GM12878 (cell line): ENCODE data around the gene UNC5CL. TPM values are rescaled to one million over a fixed set of nuclear protein-coding genes. Genes with fewer than 3 reads are reported as not detected.

Experiments
- BHLHE40 ChIP-seq, 2 experiments: fragments of 450-650 bp in 1 of 2; IDR thresholded peaks; 2 replicates each; pipeline ENCODE4 v1.6.1; 2011 to 2017; ENCODE audit warnings: low read depth in 2 of 2, borderline replicate concordance in 1 of 2, improper control_type of control experiment in 1 of 2, low read length in 1 of 2, mild to moderate bottlenecking in 1 of 2
- CEBPZ ChIP-seq: fragments of 150-350 bp; IDR thresholded peaks from 2 replicates; pipeline ENCODE4 v1.6.1; 2016; ENCODE audit warnings: low read depth, low read length
- EGR1 ChIP-seq, 2 experiments: IDR thresholded peaks; 1 replicate in 1 of 2; 2 replicates in 1 of 2; pipeline ENCODE4 v1.6.1; 2011 to 2012; ENCODE audit warnings: low read depth in 2 of 2, low read length in 2 of 2, borderline replicate concordance in 1 of 2, mild to moderate bottlenecking in 1 of 2, moderate library complexity in 1 of 2
- HCFC1 ChIP-seq: fragments of 150-350 bp; IDR thresholded peaks from 2 replicates; pipeline ENCODE4 v1.6.1; 2014; ENCODE audit warnings: low read length
- MAX ChIP-seq: IDR thresholded peaks from 2 replicates; pipeline ENCODE4 v1.6.1; 2012; ENCODE audit warnings: low read depth, low read length, improper control_type of control experiment
- MLLT1 ChIP-seq: fragments of 450-650 bp; IDR thresholded peaks from 2 replicates; pipeline ENCODE4 v1.6.1; 2016; ENCODE audit warnings: mild to moderate bottlenecking
- RBBP5 ChIP-seq: fragments of 200-600 bp; sonication (generic); conservative IDR thresholded peaks from 2 replicates; pipeline ENCODE4 v1.6.1; 2016
- RFX5 ChIP-seq: IDR thresholded peaks from 2 replicates; pipeline ENCODE4 v1.6.1; 2011; ENCODE audit warnings: low read depth, low read length, improper control_type of control experiment
- SP1 ChIP-seq: IDR thresholded peaks from one replicate; pipeline ENCODE4 v1.6.1; 2011; ENCODE audit warnings: low read depth, low read length
- SRF ChIP-seq, 2 experiments: IDR thresholded peaks; 2 replicates each; pipeline ENCODE4 v1.6.1; 2011; ENCODE audit warnings: low read depth in 2 of 2, low read length in 2 of 2, mild to moderate bottlenecking in 1 of 2, moderate library complexity in 1 of 2
- STAT1 ChIP-seq: fragments of 450-650 bp; conservative IDR thresholded peaks from 2 replicates; pipeline ENCODE4 v1.6.1; 2014; ENCODE audit warnings: antibody characterized with exemption, mild to moderate bottlenecking
- ZZZ3 ChIP-seq: IDR thresholded peaks from 2 replicates; pipeline ENCODE4 v1.6.1; 2011; ENCODE audit warnings: low read depth; ENCODE audit not compliant: control insufficient read depth, insufficient read length
- polyA plus RNA-seq, 11 experiments: library from polyadenylated mRNA; depleted of rRNA in 4 of 11; unstranded in 6 of 11; stranded (reverse) in 5 of 11; fragments of >200 nt; fragmentation: Nextera tagmentation in 4 of 11; fragmentation: Illumina TruSeq in 1 of 11; extraction: Ambion mirVana in 4 of 11; extraction: Trizol in 1 of 11; gene quantifications; 1 replicate in 1 of 11; 2 replicates in 10 of 11; pipeline versions ENCODE4 v1.2.1 to v1.2.3, GENCODE V29; 2011 to 2016; ENCODE audit warnings: inconsistent platforms in 2 of 11, missing spikeins in 2 of 11, low read depth in 1 of 11
- total RNA-seq, 4 experiments: library from RNA; depleted of rRNA in 3 of 4; stranded (reverse); fragments of >200 nt in 3 of 4; fragmentation: Illumina TruSeq in 1 of 4; extraction: Trizol in 1 of 4; gene quantifications; 2 replicates each; pipeline versions ENCODE4 v1.2.1 to v1.2.3, GENCODE V29; 2013 to 2021

The UNC5CL gene
- total and polyA plus RNA-seq, 10 of the 15 experiments (the other 5 are each of a cell fraction or from before 2014, with no cell fraction given), result 0.11 to 1.2 (median 0.46) TPM; not detected in 1

GRCh38 chr6:41072836-41073202, 33.8 kb upstream of the UNC5CL start, which contains the start of gene NFYA (continued):
- TF ChIP-seq CEBPZ, result no peak
- peak; percentile 92 for TF ChIP-seq MLLT1
- peak in 1 of 2 experiments; percentile 34; a peak in 1 of 3 replicates for TF ChIP-seq EGR1 (IDR thresholded peaks at IDR 0.05; ENCODE audit: borderline replicate concordance in 1 of 2, low read depth in 2 of 2, low read length in 2 of 2)
- TF ChIP-seq RBBP5, result no peak
- TF ChIP-seq STAT1, result no peak
- TF ChIP-seq SRF (IDR thresholded peaks at IDR 0.05; ENCODE audit: low read depth in 2 of 2, low read length in 2 of 2), result peak in 1 of 2 experiments; percentile 57; a peak in 2 of 4 replicates
- peak; percentile 93 for TF ChIP-seq SP1
- peak; percentile 85 for TF ChIP-seq RFX5
- TF ChIP-seq MAX, result 0 out of 2 replicates have a peak, but pooled peaks have one; percentile 14
- TF ChIP-seq HCFC1, result peak; percentile 28; the same call in 1 of the 2 replicates
- TF ChIP-seq ZZZ3, result no peak
- TF ChIP-seq BHLHE40 (IDR thresholded peaks at IDR 0.05; ENCODE audit: borderline replicate concordance in 1 of 2, low read depth in 2 of 2, low read length in 1 of 2), result peak in 1 of 2 experiments; percentile 3; a peak in 1 of 4 replicates
